Psoas muscle (tissue), 8 donors: ENCODE data around the gene CHRNG. TPM values are rescaled to one million over a fixed set of nuclear protein-coding genes. Genes with fewer than 3 reads are reported as not detected.

Experiments
- ATAC-seq, 4 donors: fragments of 200-7000 bp; cut with Tn5 transposase; one replicate each; pipeline ENCODE4 v1.9.1; 2020; ENCODE audit warnings: moderate library complexity in 3 of 4, mild to moderate bottlenecking in 2 of 4
- DNase-seq, 2 donors: peaks; one replicate each; pipeline ENCODE4 v3.0.0-alpha.2; 2020
- H3K27ac ChIP-seq: fragments of 200-600 bp; one replicate; pipeline ENCODE4 v1.8.0; 2022
- H3K27me3 ChIP-seq, 3 donors: fragments of 200-600 bp in 1 of 3; one replicate each; pipeline versions ENCODE4 v1.6.1 to v1.8.0; 2013 to 2022; ENCODE audit warnings: low read length in 2 of 3, mild to moderate bottlenecking in 2 of 3, moderate library complexity in 1 of 3; ENCODE audit not compliant: insufficient read depth in 3 of 3
- H3K36me3 ChIP-seq, 2 donors: fragments of 200-600 bp in 1 of 2; one replicate each; pipeline versions ENCODE4 v1.6.1 to v1.8.0; 2013 to 2022; ENCODE audit warnings: low read depth in 1 of 2, mild to moderate bottlenecking in 1 of 2, moderate library complexity in 1 of 2; ENCODE audit not compliant: insufficient read depth in 1 of 2
- H3K4me1 ChIP-seq: fragments of 200-600 bp; one replicate; pipeline ENCODE4 v1.8.0; 2022
- H3K4me3 ChIP-seq: fragments of 200-600 bp; one replicate; pipeline ENCODE4 v1.8.0; 2022; ENCODE audit warnings: mild to moderate bottlenecking
- H3K9me3 ChIP-seq: fragments of 200-600 bp; one replicate; pipeline ENCODE4 v1.8.0; 2022
- CTCF ChIP-seq: fragments of 200-600 bp; IDR thresholded peaks from one replicate; pipeline ENCODE4 v1.8.0; 2022; ENCODE audit warnings: antibody characterized with exemption
- WGBS, 3 donors: extraction: QIAGEN DNeasy Blood & Tissue Kit; methylation state at CpG; one replicate each; pipeline versions ENCODE4 v1.1.6 to v1.1.7; 2013; 5-methylcytosine and 5-hydroxymethylcytosine counted together
- intact Hi-C, 2 donors: fragments of 100-400 bp; cut with DNase I; formaldehyde crosslinking; loops; one replicate each; pipeline versions ENCODE4 v1.11.0 to v1.14.2; 2022
- polyA plus RNA-seq, 3 donors: library from polyadenylated mRNA; stranded (reverse); fragments of 200-250 nt; gene quantifications; one replicate each; pipeline ENCODE4 v1.2.3, GENCODE V29; 2013
- total RNA-seq, 4 donors: library from RNA; stranded (reverse); fragmentation: NEBNext Ultra II Directional in 2 of 4; extraction: Animal tissue kit (Norgen Biotek cat#: 25700) in 2 of 4; gene quantifications; one replicate each; pipeline versions ENCODE4 v1.2.1 to v1.2.4, GENCODE V29; 2021 to 2023
- donor health status: healthy with polysubstance abuse.
- donor health status: DM: no; HTN: no; CAD: no; lungs with moderate emphysema.
- donor health status: Bipolar disorder and iron deficiency.
- donor health status: healthy.
- donor health status: DM: yes; HTN: yes; CAD: no.
- donor health status: DM: no; HTN: no; CAD: no.
- donor health status: DM: no; HTN: no; CAD: no.
- donor health status: DM: yes; HTN: yes; CAD: no.

Gene CHRNG
- total and polyA plus RNA-seq, 7 donors, result 0.68 to 94.1 (median 6.9) TPM

GRCh38 chr2:232492236-232492848 is 47.1 kb upstream of the CHRNG start:
- DNase-seq (peak in 1 of 2 donors; percentile 28), ATAC-seq (no peak)
- H3K27me3 ChIP-seq, result peaks cover 0 to 17% (median 6%) of the 10 kb centered on the region in 3 donors
- intact Hi-C loops, result no loop called here
- no peak overlapping the region for H3K27ac ChIP-seq
- H3K4me3 ChIP-seq, result no peak overlapping the region
- 74 to 76% (median 75%) methylated on average over 8 of the region's 8 CpGs for WGBS, 3 donors
- no peaks in the 10 kb centered on the region for H3K9me3 ChIP-seq
- H3K4me1 ChIP-seq, result no peaks in the 10 kb centered on the region
- no peak for TF ChIP-seq CTCF
- no peaks in the 10 kb centered on the region for H3K36me3 ChIP-seq

GRCh38 chr2:232492963-232493700 is 46.4 kb upstream of the CHRNG start:
- DNase-seq (peak in 1 of 2 donors; percentile 40), ATAC-seq (no peak)
- Histone ChIP-seq H3K4me1 (no peaks in the 10 kb centered on the region), H3K36me3 (no peaks in the 10 kb centered on the region), H3K27me3 (peaks cover 0 to 12% (median 2%) of the 10 kb centered on the region in 3 donors), H3K9me3 (no peaks in the 10 kb centered on the region), H3K27ac (no peak overlapping the region), H3K4me3 (no peak overlapping the region)
- no peak for TF ChIP-seq CTCF
- intact Hi-C loops, result no loop called here
- whole genome bisulfite sequencing, 3 donors, result 89 to 94% (median 89%) methylated on average over 24 of the region's 24 CpGs

GRCh38 chr2:232493701-232494474 is 45.6 kb upstream of the CHRNG start:
- intact Hi-C loops, result no loop called here
- TF ChIP-seq CTCF, result no peak
- H3K27ac ChIP-seq, result no peak overlapping the region
- H3K36me3 ChIP-seq, result no peaks in the 10 kb centered on the region
- DNase-seq (peak in 1 of 2 donors; percentile 19), ATAC-seq (no peak)
- no peaks in the 10 kb centered on the region for H3K4me1 ChIP-seq
- H3K4me3 ChIP-seq, result no peak overlapping the region
- WGBS, 3 donors, result 77 to 89% (median 82%) methylated on average over 10 of the region's 10 CpGs
- H3K27me3 ChIP-seq, result peaks cover 0 to 6% (median 2%) of the 10 kb centered on the region in 3 donors
- no peaks in the 10 kb centered on the region for H3K9me3 ChIP-seq

- no peaks in the 10 kb centered on the region for H3K9me3 ChIP-seq
- intact Hi-C loops, result no loop called here
- 80 to 82% (median 82%) methylated on average over 5 of the region's 5 CpGs for WGBS, 3 donors
- ATAC-seq, result no peak
- H3K36me3 ChIP-seq, result no peaks in the 10 kb centered on the region
- H3K27me3 ChIP-seq, result peaks cover 0 to 3% (median 2%) of the 10 kb centered on the region in 3 donors
- H3K4me3 ChIP-seq, result no peak overlapping the region
- no peaks in the 10 kb centered on the region for H3K4me1 ChIP-seq
- no peak overlapping the region for H3K27ac ChIP-seq
- no peak for TF ChIP-seq CTCF
- DNase-seq, result peak in 1 of 2 donors; percentile 19
Measured at GRCh38 chr2:232494542-232494941, 45.0 kb upstream of the CHRNG start.
